MV-4-11 (cell line): Measurements from ENCODE around the gene ANGPTL7.
"Not testable (repeated sequence)": the region's sequence is repeated elsewhere in the genome, so short reads cannot be mapped to it uniquely, and the experiment has no call there.

Experiments used
- DNase-seq: peaks from one replicate; lab custom pipeline; 2025; lab: John Stamatoyannopoulos, UW

The ANGPTL7 gene

GRCh38 chr1:11169202-11169601 lies 20.0 kb upstream of the ANGPTL7 start:
- no peak for DNase-seq

GRCh38 chr1:11170102-11170501 lies 19.1 kb upstream of the ANGPTL7 start:
- DNase-seq: no peak

DNA sequence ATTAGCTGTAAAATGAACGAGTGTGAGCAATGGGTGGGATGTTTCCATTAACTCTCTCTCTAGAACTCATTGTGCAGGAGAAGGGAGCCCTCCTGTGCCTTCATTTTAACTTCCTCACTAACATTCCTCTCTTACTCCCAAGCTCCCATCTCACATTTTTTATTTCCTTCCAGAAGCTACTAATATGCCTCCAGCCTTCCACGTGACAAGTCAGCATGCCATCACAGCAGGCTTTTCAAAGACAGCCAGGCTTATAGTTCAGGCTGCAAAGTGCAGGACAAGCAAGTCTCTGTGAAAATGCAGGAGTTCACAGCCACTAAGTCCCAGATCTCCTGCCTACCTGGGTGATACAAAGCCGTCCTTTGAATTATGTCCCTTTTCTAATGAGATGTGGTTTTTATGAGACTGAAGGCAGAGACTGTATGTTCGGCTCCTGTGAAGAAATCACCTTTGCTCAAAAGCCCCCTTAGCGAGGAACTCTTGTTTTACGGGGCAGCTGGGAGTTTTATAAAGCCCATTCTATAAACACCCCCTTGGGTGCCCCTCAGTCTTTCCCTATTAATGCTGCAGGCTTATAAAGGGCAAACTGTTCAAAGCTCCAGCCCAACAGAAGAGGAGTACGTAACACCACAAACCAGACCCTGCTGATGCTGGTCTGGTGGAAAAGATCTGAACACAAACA lies 14.8 kb upstream of the ANGPTL7 start:
- DNase-seq: no peak

GRCh38 chr1:11175461-11175860 lies 13.7 kb upstream of the ANGPTL7 start:
- DNase-seq: no peak

DNA sequence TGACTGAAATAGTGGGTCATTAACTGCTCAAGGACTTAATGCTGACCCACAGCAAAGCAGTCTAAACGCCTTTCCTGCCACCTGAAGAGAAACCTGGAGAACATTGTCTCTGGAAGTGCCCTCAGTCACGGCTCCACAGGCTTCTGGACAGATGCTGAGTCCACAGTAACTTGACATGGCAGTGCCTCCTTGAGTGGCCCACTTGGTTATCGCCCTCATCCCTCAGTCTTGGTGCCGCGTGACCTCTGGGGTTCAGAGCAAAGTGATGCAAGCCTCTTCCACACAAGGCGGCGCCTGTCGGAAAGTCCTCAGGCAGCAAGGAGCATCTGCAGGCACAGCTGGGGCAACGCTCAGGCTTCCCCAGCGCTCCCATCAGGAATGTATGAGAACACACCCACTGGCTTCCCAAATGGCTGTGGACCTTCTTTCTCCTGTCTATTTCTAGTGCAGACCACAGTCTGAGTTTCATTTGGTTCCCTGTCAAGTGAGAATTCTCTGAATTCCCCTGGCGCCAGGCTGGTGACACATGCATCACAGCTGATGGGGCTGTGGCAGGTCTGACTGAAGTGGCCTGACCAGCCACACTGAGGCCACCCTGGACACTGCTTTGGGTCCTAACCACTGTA lies 13.0 kb upstream of the ANGPTL7 start:
- no peak for DNase-seq

DNA sequence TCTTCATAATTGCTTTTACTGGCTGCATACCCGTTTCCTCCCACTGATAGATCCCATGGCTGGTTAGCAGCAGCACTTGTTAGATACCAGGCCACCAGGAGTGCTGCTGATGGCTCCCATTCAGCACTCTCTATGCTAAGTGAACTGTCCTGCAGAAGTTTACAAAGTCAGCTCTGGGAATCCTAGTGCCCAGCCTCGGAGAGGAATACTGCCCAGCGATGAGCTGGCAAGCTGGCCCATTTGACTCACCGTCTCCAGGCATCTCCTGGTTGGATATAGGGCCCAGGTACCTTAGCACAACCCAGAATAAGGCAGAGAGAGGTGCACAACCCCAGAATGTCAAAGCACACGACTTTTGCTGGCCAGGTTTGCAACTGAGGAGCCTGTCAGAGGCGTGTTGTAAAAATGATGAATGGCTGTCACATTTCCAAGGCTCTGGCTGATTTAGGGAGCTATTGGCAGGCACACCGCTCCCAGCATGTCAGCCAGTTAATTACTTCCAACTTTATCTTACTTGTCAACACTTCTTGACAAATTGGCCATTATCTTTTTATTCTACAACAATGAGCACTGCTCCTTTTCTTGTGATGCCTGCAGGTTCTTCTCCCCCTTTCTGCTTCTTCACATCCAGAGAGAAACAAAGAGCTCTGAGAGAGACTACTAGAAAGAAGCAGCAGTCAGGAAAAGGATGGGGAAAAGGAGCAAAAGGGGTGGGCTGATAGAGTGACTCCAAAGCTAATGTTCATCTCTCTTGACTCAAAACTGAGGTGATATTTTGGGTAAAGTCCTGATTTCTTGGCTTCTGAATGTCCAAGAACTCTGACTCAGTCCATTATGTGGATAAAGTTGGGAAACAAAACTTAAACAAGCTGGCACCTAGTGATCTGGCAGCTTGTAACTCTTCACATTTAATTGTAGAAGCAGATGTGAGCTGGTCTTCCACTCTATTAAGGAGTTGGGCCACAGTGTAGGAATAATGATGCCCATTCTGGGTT lies 10.8 kb upstream of the ANGPTL7 start:
- no peak for DNase-seq

DNA sequence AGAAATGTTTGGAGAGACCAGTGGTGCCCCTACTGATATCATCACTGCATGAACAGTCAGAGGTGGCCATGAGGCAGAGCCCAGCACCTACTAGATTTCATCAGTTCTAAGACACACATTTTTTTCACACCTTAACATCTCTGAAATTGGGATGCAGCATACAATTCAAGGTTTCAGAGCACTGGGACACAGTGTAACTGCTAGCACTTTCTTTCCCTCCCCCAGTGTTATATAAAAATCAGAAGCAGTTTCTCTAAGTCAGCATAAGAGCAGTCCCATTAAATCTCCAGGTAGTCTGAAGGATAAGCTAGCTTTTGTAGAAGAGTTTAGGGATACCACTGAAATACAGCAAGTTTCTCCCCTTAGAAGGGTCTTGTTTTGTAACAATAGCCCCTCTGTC lies 10.0 kb upstream of the ANGPTL7 start:
- no peak for DNase-seq

DNA sequence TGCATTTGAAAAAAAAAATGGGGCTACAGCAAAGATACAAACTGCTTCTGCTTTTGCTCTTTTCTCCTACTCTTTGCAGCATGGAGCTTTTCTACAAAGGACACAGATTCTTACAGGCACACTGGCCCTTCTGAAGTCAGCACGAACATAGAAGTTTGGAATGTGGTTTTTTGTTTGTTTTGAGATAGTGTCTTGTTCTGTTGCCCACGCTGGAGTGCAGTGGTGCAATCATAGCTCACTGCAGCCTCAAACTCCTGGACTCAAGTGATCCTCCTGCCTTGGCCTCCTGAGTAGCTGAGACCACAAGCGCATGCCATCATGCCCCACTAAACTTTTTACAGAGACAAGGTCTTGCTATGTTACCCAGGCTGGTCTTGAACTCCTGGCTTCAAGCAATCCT lies 9.4 kb upstream of the ANGPTL7 start:
- DNase-seq: not testable (repeated sequence)

- no peak for DNase-seq
Observed at GRCh38 chr1:11180342-11180744, 8.8 kb upstream of the ANGPTL7 start.

DNA sequence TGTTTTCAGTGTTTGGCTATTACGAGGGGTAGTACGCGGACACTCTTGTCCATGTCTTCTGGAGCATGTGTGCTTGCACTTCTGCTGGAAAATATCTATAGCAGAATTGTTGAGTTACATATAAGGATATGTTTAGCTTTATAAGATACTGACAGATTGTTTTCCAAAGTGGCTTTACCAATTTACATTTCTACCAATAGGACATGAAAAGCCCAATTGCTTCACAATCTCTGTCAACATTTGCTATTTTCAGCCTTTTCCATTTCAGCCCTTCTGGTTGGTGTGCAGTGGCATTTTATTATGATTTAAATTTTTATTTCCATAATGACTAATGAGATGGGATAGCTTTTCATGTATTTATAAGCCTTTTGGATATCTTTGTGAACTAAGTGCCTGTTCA lies 6.3 kb upstream of the ANGPTL7 start:
- DNase-seq: no peak

DNA sequence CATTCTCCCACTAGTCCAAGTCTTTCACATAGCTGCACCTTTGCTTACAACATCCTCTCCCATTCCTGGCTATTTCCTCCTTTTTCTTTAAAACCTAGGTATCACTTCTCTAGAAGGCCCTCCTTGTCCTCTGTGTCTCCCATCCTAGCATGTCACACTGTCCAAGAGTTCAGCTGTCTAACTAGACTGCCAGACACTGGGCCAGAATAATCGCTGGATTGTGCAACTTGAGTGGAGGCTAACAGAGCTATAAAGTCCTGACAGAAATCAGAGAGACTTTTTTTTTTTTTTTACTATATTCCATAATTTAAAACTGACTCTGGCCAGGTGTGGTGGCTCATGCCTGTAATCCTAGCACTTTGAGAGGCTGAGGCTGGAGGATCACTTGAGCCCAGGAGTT lies 4.2 kb upstream of the ANGPTL7 start:
- DNase-seq: peak; percentile 15

DNA sequence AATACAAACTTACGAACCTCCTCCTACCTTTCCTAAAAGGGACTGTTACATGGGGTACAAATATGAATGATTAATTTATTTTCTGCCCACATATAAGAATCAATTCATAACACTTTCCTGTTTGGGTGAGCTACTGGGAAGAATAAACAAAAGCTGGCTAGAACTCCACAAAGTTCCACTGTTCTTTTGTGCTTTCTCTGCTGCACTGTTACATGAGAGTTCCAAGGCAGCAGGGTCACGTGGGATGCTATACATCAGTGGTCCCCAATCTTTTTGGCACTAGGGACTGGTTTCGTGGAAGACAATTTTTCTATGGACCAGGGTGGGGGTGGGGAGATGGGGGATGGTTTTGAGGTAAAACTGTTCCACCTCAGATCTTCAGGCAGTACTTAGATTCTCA lies 2.2 kb upstream of the ANGPTL7 start:
- DNase-seq: no peak

DNA sequence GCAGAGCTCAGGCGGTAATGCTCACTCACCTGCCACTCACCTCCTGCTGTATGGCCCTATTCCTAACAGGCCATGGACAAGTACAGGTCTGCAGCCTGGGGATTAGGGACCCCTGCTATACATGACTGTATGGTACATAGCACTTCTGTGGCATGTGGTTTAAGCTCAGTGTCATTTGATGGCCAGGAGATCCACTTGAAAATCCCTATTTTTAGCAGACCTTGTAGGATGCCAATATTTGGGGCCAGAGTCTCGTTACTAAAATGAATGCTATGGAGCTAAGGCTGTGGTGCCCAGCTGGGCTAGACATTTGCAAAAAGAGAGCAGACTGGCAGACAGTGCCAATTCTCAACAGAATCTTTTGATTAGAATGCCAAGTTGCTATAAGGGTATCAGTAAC lies 1.7 kb upstream of the ANGPTL7 start:
- no peak for DNase-seq

DNA sequence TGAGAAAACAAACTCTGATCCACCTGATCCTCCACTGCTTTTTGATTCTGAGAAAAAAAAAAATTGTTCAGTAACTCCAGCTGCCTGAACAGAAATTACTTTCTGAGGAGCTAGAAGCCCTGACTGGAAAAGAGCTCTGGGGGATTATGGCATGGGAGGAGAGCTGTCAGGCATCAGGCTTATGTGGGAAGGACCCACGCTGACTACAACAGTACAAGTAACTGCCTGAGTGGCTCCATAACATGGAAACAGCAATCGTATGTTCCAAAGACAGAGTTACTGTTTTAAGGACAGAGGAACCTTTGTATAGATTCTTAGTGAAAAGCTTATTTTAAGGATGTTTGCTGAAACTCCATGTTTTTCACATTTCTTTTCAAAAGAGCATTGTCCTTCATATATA lies 1.2 kb upstream of the ANGPTL7 start:
- DNase-seq: no peak

GRCh38 chr1:11188381-11188780 lies 774 bp upstream of the ANGPTL7 start:
- no peak for DNase-seq

- DNase-seq: no peak
Observed at GRCh38 chr1:11193376-11193775, 4.2 kb downstream of the ANGPTL7 start.

DNA sequence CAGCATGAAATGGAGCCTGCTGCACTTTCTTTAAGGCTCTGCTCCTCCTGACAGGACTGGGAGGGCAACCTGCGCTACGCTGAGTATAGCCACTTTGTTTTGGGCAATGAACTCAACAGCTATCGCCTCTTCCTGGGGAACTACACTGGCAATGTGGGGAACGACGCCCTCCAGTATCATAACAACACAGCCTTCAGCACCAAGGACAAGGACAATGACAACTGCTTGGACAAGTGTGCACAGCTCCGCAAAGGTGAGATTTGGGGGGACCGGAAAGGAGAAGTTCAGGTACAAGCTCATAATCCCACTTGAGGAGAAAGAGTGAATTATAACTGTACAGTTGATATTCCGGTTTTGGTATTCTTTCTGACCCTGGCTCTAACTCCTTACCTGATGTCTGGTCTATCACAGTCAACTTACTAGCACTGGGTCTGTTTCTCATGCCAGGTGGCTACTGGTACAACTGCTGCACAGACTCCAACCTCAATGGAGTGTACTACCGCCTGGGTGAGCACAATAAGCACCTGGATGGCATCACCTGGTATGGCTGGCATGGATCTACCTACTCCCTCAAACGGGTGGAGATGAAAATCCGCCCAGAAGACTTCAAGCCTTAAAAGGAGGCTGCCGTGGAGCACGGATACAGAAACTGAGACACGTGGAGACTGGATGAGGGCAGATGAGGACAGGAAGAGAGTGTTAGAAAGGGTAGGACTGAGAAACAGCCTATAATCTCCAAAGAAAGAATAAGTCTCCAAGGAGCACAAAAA lies 5.4 kb downstream of the ANGPTL7 start:
- DNase-seq: no peak

- no peak for DNase-seq
Observed at GRCh38 chr1:11196945-11197344, 7.8 kb downstream of the ANGPTL7 start.

DNA sequence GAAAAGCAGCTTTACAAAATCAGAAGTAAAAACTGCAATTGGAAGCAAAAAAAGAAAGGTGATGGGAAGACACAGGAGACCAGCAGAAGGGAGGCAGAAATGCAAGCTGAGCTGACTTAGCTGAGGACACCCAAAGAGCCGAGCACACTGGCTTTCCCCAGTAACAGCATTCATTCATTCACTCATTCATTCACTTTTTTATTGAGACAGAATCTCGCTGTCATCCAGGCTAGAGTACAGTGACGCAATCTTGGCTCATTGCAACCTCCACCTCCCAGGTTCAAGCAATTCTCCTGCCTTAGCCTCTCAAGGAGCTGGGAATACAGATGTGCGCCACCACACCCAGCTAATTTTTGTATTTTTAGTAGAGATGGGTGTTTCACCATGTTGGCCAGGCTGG lies 8.2 kb downstream of the ANGPTL7 start:
- DNase-seq: no peak

DNA sequence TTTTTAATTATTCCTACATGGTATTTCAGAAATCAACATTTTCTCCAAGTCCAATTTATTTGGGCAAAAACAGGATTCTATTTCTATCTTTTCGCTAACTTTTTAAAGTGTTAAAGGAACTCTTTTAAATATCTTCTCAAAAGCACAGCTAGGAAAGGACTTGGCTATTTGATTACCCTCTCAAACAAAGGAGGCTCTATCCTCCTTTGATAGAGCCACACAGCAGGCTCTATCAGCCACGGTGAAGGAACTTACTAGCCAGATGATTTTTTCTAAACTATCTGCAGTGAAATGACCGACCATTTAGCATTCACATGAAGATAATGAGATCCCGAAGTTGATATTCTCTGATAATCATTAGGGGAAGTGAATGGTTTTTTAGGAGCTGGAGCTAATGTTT lies 9.1 kb downstream of the ANGPTL7 start:
- no peak for DNase-seq

DNA sequence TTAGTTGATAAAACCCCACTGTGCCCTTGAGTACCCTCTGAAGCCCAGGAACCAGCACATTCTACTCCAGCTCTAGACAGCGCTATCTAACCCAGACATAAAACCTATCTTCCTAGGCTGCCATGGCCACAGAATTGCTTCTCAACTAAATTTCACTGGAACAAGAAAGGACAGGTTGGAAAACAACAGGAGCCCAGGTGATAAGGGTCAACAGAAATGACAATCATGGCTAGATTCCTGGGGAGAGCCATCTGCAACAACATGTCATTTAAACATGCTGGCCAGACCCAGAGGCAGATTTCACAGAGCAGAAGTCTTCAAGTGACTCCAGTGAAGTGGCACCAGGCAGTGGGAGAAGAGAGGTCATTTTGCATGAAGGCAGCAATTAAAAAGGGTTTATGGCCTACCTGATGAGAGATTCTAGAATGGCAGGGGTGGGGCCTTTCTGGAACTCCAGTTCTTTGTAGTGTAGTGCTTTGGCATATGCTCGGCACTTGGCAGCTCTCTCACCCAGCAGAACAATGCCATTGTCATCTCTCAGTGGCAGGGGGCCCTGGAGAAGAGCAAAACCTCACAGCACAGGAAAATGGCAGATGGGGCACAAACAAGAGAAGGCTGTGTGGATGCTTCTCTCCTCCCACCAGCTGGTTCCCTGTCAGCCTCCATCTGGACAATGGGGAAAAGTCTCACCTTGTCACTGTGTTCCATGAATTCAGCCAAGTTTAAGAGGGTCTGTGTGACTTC lies 9.9 kb downstream of the ANGPTL7 start:
- DNase-seq: no peak
